NCI-H2081 treated with DMSO at 0.1 percent for 48 hours (cell line): ENCODE measurements around the gene TMEM132D.
"Not testable (repeated sequence)": the region's sequence is repeated elsewhere in the genome, so short reads cannot be mapped to it uniquely, and the experiment has no call there.

Experiments
- DNase-seq: peaks from one replicate; lab custom pipeline; 2025; lab: John Stamatoyannopoulos, UW

The TMEM132D gene

DNA sequence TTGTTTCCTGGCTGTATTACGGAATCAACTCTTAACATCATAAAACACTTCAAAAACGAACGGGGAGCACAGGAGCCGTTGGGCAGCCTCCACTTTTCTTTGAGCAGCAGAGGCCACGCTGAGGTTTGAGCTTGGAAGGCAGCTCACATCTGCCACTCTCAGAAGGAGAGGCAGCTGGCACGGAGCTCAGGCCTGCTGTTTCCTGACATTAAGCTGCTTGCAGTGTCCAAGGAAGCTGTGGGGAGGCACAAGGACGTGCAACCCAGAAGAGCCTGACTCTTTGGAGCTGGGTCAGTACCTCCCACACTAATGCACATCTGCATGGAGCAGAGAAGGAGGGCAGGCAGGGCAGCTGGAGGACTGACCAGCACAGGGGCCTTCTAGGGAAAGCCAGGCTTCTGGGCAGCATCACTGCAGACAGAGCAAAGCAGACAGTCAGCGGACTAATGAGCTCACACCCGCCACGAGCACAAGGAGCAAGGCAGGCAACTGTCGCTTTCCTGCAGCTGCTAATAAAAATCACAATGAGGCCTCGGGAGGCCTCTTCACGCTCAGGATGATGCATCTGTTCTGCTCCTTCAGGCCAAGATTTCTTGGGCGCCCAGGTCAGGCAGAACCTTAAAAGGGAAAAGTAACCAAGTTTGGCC is 839.5 kb downstream of the TMEM132D start:
- no peak for DNase-seq

- DNase-seq: no peak
Observed at GRCh38 chr12:129063600-129063999, 840.2 kb downstream of the TMEM132D start.

DNA sequence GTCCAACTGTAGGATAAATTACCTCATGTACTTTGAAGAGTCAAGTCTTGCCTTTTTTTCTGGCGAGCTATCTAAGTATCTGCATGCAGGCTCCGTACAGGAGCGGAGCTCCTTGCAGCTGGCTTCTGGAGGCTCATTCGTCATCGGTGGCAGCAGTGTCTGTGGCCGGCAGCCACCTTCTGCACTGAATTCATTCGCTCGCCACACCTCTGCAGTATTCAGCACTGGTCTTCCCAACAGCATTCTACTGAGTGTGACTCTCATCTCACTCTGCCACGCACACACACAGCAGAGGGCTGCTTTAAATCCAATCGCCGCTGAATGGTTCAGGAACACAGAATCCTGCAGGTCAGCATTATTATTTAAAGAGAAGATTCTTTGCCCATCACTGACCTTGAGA is 850.6 kb downstream of the TMEM132D start:
- DNase-seq: no peak

DNA sequence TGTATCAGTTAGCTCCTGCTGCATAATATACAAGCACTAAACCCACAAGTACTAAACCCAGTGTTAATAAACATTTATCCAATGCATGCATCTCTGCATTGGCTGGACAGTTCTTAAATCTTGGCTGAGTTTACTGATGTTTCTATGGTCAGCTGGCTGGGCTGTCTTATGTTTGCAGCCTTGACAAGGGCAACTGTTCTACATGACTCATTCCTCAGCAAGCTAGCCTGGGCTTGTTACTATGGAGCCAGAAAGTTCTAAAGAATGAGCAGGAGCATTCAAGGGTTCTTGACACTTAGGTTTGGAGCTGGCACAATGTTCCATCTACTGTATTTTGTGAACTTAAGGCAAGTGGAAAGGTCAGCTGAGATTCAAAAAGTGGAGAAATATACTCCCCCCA is 851.5 kb downstream of the TMEM132D start:
- no peak for DNase-seq

DNA sequence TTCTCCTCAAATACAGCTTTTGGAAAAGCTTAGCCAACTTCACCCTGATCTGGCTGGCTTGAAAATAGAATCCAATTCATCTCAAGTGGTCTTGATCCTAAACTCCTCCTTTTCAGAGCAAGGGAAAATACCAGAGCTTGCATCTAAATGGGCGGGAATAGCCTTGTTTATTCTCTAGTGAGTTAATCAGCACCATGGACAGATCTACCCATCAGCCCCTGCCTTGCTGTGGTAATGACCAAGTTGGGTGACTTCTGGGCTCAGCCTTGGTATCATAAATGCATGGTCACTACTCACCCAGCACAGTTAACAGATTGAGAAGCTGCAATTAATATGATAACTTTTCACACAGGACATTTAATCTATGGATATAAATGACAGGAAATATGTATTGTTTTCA is 853.9 kb downstream of the TMEM132D start:
- DNase-seq: no peak

GRCh38 chr12:129043334-129043733 is 860.5 kb downstream of the TMEM132D start:
- not testable (repeated sequence) for DNase-seq

GRCh38 chr12:129036135-129036534 is 867.7 kb downstream of the TMEM132D start:
- DNase-seq: no peak

GRCh38 chr12:129034558-129035289 is 869.1 kb downstream of the TMEM132D start:
- DNase-seq: no peak

DNA sequence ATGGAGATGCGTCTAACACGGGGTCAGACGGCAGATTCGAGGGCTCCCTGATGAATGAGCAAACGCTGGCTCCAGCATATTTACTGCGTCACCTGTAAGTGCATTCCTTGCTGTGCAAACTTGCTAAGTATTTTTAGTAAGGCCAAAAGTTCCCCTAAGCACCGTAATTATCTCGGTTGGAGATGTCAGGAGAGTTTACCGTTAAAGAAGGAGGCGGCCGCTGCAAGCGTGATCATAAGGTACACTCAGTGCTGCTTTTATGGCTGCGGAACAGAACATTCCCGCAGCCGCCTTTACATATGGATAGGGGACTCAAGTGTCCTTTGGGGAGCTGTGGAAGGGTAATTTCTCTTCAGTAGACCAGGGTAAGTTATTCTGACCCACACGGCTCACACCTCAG is 875.0 kb downstream of the TMEM132D start:
- no peak for DNase-seq

DNA sequence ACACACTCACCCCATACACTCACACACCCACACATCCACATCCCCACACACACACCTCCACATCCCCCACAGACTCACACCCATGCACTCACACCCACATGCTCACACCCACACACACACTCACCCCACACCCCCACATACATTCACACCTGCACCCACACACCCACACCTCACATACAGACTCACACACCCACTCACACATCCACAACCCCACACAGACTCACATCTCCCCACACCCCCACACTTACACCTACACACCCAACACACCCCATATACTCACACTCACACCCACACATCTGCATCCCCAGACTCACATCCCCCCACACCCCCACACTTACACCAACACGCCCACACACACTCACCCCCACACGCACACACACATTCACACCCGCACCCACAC is 878.8 kb downstream of the TMEM132D start:
- DNase-seq: no peak
